Urothelium cell line (cell line): ENCODE results near the gene CENPM.

ENCODE experiments used
- DNase-seq: peaks from one replicate; pipeline ENCODE4 v3.0.0; 2011; ENCODE audit warnings: low spot score, mixed read lengths
- FAIRE-seq: peaks from 2 replicates; lab custom pipeline; 2011; peaks lifted over from hg19 to GRCh38; lab: Jason Lieb, UNC

The CENPM gene

GRCh38 chr22:41915035-41915785, 31.7 kb downstream of the CENPM start, which contains the start of gene SHISA8:
SHISA8 (minus strand) TSS chr22:41915074; CDS start chr22:41914667, 407 bp downstream.
- no peak for FAIRE-seq
- DNase-seq: no peak

- FAIRE-seq: no peak
Measured at GRCh38 chr22:41914611-41915034, 32.3 kb downstream of the CENPM start.

GRCh38 chr22:41913842-41914534, 33.0 kb downstream of the CENPM start:
- no peak for FAIRE-seq
- no peak for DNase-seq

More at GRCh38 chr22:41914611-41915034, 32.3 kb downstream of the CENPM start:
- DNase-seq: no peak

DNA sequence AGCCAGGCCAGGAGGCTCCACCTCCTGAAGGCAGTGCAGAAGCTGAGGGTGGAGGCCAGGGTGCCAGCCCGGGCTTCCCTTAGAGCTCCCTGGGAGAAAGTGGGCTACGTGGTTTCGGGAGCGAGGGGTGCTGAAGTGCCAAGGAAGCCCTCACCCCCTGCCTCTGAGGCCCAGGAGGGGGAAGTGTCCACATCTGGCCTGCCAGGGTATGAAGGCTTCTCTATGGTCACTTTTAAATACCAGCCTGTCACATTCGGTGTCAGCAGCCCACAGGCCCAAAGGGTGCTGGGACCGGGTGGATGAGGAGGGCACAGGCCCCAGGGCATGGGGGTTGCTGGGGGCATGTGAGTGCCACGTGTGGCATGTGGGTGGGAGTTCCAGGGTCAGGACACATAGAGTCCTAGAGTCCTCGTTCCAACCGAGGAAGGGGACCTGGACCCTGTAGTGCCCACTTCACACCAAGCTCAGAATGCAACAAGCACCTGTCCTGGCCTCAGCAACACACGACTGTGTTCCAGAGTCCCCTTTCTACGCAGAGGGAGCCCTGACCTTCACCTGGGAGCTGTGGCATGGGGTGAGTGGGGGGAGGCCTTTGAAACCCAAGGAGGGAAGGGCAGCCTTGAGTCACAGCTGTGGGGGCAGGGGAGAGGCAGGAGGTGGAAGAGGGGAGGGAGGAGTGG, 33.8 kb downstream of the CENPM start:
- DNase-seq (no peak), FAIRE-seq (no peak)

DNA sequence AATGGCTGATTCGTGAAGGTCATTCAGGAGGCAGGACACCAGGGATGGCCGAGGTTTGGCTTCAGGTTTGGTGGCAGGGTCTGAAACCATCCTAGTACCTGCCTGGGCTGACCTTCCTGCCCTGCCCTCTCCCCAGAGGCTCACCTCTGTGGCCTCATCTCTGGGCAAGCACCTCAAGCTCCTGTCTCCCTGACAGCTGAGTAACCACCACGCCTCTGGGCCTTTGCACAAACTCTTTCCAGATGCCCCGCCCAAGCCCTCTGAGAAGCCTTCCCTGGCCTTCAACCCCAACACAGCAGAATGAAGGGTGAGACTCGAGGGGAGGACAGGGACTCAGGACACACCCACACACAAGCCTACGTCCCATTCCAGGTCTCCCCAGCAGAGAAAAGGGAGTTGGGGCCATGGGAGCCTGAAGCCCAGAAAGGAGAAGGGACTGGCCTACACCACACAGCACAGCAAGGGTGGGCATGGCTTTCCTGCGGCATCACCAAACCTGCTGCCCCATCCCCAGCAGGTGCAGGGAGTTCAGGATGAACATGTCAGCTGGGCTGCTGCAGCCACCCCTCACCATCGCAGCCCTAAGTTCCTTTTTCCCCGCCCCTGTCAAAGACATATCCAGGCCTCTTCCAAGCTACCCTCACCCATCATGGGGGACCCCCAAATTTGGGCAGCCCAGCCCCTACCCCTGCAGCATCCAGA, 34.5 kb downstream of the CENPM start:
- DNase-seq: no peak
- no peak for FAIRE-seq

GRCh38 chr22:41911001-41911611, 35.8 kb downstream of the CENPM start:
- FAIRE-seq (no peak), DNase-seq (no peak)

- no peak for FAIRE-seq
- no peak for DNase-seq
Measured at GRCh38 chr22:41910050-41911000, 36.6 kb downstream of the CENPM start.

- FAIRE-seq: no peak
Measured at GRCh38 chr22:41909310-41910049, 37.5 kb downstream of the CENPM start.

GRCh38 chr22:41908411-41909309, 38.3 kb downstream of the CENPM start:
- no peak for FAIRE-seq
- no peak for DNase-seq

More at GRCh38 chr22:41909310-41910049, 37.5 kb downstream of the CENPM start:
- DNase-seq: no peak

DNA sequence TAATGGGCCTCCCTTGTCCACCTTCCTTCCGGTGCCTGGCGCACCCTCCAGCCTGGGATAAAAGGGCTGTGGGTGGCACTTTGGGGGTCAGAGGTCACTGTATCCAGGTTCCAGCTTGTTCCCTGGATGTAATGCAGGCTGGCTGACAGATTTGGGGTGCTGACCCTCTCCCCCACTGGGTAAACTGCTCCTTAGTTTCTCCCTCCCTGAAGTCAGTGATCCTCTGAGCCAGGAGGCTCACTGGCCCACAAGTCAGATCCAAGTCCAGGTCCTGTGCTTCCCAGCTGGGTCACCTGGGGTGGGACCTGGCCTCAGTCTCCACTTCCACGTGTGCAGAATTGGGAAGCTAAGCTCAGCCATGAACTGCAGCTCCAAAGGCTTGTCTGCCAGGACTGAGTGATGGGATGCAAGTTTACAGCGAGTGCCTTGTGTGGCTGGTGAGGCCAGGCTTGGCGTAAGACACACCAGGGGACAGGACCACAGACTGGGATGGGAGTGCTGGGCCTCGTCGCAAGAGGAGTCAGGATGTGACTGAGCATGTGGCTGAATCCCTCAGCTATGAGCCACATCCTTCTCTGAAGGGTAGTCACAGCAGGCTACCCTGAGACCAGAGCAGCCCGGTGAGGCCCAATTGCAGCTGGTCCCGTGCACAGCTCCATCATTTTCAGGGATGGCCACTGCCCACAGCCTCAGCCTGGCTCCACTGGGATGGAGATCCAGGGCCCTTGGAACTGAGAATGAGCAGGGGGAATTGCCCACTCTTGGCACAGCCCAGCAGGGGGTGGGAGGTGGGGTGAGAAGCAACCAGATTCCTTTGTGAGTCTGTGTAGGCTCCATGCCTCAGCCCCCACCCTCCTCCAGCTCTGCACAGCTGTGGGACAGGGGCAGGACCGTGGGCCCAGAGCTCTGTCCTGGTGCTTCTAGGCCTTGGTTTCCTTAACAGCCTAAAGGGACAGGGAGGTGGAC, 39.2 kb downstream of the CENPM start:
- peak; percentile 23 for FAIRE-seq
- DNase-seq: no peak

DNA sequence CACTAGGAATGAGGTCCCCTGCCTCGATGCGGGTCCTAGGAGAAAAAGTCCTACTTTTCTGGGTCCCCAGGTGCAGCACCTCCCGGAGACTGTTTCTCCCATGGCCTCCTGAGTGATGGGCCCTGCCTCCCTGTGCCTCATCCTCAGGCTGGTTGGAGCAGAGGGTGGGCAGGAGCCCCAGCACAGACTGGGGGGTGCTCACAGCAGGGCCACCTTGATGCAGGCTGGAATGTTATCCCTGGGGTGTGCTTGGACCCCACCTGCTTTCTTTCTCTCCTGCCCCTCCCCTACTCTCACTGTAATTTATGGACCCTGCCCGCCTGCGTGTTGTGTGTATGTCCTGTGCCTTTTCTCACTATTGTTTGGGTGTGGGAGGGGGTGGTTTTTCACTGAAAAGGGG, 40.1 kb downstream of the CENPM start:
- DNase-seq (no peak), FAIRE-seq (no peak)

GRCh38 chr22:41905411-41906202, 41.3 kb downstream of the CENPM start:
- no peak for DNase-seq
- FAIRE-seq: no peak

- FAIRE-seq: no peak
- DNase-seq: no peak
Measured at GRCh38 chr22:41904450-41905410, 42.2 kb downstream of the CENPM start.

- FAIRE-seq (peak; percentile 32), DNase-seq (no peak)
Measured at GRCh38 chr22:41902932-41903421, 44.0 kb downstream of the CENPM start.
